LNCaP clone FGC (cell line): ENCODE data around the gene PPFIBP2.

Experiments
- DNase-seq: peaks from one replicate; pipeline ENCODE4 v3.0.0-alpha.2; 2011; ENCODE audit warnings: low read depth
- H3K4me3 ChIP-seq: 2 replicates; pipeline ENCODE4 v1.5.1; 2011; ENCODE audit warnings: mild to moderate bottlenecking, low read depth, low read length, control low read depth
- CTCF ChIP-seq: IDR thresholded peaks from 2 replicates; pipeline ENCODE4 v1.5.1; 2012; ENCODE audit warnings: mild to moderate bottlenecking; ENCODE audit not compliant: control insufficient read depth, insufficient read depth; ENCODE audit errors: extremely low read depth

Gene PPFIBP2

GRCh38 chr11:7523416-7524210 is 9.8 kb downstream of the PPFIBP2 start:
- no peak for DNase-seq
- H3K4me3 ChIP-seq = no peak overlapping the region
- no peak for TF ChIP-seq CTCF

GRCh38 chr11:7524462-7525235 is 10.8 kb downstream of the PPFIBP2 start:
- DNase-seq = no peak
- TF ChIP-seq CTCF = no peak
- H3K4me3 ChIP-seq = no peak overlapping the region

DNA sequence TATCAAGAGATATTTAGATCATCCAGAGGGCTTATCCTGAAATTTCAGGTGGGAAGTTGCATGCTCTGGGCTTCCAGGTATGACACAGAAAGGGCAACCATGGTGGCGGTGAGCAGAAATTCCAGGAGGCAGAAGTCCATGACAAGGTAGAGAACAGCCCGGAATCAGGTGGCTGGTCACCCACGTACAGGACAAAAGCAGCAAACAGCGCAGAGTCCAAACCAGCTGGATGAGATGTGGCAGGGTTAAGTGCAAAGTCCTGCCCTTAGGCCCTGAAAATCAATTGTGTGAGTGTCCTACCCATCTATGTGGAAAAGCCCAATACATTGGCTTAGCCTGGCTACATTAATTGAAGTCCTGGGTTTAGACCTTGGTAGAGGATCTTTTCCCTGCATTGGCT is 11.6 kb downstream of the PPFIBP2 start:
- DNase-seq = no peak
- no peak for TF ChIP-seq CTCF
- no peak overlapping the region for H3K4me3 ChIP-seq

- no peak overlapping the region for H3K4me3 ChIP-seq
- no peak for TF ChIP-seq CTCF
- DNase-seq = no peak
These were observed 13.2 kb downstream of the PPFIBP2 start for GRCh38 chr11:7527029-7527428.

GRCh38 chr11:7528514-7529049 is 14.8 kb downstream of the PPFIBP2 start:
- DNase-seq = no peak
- no peak overlapping the region for H3K4me3 ChIP-seq
- TF ChIP-seq CTCF = no peak

- no peak overlapping the region for H3K4me3 ChIP-seq
- no peak for DNase-seq
These were observed 16.3 kb downstream of the PPFIBP2 start for GRCh38 chr11:7530013-7530640.

More at GRCh38 chr11:7530013-7530640, 16.3 kb downstream of the PPFIBP2 start:
- TF ChIP-seq CTCF = no peak
